Measurements from ENCODE around the gene FLCN. TPM values are rescaled to one million over a fixed set of nuclear protein-coding genes. Genes with fewer than 3 reads are reported as not detected.
"Not testable (repeated sequence)": the region's sequence is repeated elsewhere in the genome, so short reads cannot be mapped to it uniquely, and the experiment has no call there.

FLCN gene
- total RNA-seq, 1 experiment from 2014 or later: 9.4 TPM

DNA sequence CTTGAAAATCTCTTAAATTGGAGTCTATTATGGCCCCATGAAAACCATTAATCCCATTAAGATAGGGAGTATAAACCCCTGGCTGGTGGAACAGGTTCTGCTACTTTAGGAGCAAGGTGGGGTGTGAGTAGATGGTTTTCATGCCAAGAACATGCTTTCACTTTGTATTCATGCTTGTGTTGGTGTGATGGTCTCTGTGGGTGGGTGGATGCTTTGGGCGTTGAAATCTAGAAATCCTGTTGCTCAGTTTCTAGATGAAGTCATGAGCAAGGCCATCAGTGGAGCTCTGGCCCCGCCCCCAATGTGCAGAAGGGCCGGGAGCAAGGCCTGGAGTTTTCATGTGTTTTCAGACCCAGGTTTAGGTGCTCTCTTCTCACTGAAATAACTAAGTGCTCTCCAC is 50.9 kb downstream of the FLCN start:
- DNase-seq (ENCODE audit: low read depth): no peak

DNA sequence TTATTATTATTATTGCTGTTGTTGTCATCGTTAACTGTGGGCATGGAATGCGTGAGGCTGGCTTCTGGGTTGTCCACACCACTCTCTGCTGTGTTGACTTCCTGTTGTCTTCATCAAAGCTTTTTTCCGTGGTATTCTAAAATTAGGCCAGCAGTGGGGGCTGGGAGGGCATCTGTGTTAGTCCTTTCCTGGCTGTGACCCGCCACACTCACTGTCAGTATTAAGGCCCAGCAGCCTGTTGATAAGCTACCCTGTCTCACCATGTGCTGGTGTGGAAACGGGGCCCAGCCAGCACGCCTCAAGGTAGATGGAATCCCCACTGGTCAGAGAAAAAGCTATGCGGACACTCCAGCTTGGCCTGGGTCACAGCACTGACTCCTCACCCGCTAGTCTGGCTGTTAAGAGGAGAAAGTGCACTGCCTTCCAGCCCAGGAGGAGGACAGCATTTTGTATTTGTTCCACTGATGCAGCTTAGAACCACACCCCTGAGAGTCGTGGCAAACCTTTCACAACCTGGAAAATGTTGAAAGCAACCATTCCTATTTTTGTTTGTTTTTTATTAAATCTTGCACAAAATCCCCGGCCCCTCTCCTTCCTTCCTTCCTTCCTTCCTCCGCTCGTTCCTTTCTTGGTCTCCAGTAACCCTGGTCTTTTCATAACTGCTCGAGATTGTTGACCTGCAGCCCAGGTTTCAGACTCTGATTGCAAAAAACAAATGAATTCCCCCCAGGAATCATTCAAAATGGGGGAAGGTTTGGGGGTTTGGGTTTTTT is 51.8 kb downstream of the FLCN start:
- DNase-seq (ENCODE audit: low read depth): not testable (repeated sequence)

DNA sequence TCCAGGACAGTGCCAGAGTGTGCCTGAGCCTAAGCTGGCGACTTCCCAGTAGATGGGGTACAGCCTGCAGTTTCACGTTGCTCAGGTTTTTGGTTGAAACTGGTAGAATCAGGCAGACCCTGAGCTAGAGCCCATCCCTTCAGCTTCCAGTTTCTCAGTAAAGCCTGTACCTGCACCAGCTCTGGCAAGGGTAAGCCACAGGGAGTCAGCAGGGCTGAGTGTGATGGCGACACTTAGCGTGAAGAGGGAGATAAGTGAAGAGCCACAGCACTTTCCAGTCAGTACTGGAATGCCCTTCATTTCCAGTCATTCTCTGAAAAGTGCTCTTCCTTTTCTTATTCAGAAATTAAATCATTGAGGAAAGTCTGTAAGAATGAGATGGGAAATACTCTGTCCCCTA is 53.2 kb downstream of the FLCN start:
- no peak for DNase-seq (ENCODE audit: low read depth)

GRCh38 chr17:17182598-17183136 is 54.3 kb downstream of the FLCN start:
- no peak for DNase-seq (ENCODE audit: low read depth)

DNA sequence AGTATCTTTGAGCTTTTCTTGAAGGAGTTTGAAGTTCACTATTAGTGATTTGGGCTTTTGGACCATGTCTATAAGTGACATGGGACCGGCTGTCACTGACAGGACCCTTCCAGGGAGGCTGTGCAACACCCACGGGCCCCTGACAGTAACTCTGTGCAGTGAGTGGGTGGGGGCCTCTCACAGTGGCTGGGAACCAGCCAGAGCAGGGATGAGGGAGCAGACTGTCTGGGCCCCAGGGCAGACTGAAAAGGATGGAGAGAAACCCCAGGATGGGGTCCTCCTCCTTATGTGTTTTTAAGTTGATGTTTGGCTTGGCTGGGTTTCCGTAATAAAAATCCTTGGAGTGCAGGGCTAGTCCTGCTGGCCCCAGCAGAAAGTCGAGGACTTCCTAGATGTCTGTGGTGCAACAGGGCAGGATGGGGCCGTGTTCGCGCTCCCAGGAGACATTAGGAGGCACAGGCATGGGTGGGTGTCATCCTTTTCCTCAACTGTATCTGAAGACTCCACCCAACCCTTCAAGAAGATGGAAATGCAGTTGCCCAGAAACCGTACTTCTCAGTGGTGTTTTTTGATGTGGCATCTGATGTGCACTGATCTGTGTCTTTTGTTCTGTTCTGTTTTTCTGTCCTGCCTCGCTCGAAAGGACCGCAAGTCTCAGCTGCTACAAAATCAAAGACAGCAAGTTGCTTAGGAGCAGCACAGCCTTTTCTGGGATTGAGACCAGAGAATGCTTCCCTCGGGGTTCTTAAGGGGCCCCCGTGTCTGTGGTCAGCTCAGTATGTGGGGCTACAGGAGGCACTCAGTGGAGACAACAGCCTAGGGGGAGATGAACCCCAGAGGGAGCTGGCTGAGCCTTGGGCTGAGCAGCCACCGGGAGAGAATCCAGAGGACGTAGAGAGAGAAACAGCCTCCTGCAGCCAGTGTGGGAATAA is 55.0 kb downstream of the FLCN start:
- no peak for DNase-seq (ENCODE audit: low read depth)

DNA sequence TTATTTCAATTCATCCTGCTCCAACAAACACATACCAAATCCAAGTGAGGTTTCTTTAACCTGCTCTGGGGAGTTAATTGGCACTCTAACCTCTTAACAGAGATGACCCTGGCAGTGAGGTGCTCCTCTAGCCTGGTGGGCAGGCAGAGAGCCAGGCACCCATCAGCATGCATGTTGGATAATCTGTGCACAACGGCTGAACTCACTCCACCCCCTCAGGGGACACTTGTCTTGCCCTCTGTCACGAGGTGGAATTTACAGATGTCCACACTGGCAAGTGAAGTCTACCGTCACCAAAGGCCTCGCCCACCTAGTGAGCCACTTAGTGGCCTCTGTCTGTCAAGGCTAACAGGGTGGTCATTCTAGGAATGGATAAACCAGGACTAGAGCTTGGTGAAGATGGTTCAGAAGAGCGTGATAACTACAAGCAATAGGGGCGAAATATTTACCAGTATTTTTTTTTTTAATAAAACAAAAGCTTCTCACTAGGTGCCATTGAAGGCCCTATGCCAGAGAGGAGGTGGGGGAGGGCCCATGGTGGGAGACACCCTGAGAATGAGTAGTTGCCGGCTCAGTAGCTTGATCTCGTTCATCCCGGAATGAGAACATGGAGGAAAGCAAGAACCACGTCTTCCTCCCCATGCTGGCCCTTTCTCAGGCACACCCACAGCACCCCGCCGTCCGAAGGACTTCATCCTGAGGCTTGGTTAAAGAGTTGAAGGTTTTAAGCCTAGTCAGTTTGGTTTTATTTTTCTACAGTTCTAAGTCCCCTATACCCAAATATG is 56.0 kb downstream of the FLCN start:
- no peak for DNase-seq (ENCODE audit: low read depth)

GRCh38 chr17:17180141-17180603 is 56.8 kb downstream of the FLCN start:
- no peak for DNase-seq (ENCODE audit: low read depth)

DNA sequence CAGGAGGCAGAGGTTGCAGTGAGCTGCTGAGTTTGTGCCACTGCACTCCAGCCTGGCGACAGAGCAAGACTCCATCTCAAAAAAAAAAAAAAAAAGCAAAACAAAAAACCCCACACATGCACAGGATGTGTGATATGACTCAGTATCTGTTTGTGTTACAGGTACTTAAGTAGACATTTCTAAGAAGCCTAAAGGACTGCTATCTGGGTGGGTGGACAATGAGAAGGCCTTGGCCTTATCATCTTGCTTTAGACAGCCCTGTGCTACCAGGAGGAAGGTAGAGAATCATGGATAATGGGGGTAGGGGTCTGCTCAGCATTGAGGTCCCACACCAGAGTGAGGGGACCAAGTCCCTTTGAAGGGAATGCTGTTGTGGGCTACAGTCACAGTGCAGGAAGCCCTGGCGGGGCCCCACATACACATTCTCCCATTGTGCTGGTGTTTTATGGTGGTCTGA is 57.6 kb downstream of the FLCN start:
- no peak for DNase-seq (ENCODE audit: low read depth)

- no peak for DNase-seq (ENCODE audit: low read depth)
Measured at GRCh38 chr17:17177176-17177575, 59.8 kb downstream of the FLCN start.

DNA sequence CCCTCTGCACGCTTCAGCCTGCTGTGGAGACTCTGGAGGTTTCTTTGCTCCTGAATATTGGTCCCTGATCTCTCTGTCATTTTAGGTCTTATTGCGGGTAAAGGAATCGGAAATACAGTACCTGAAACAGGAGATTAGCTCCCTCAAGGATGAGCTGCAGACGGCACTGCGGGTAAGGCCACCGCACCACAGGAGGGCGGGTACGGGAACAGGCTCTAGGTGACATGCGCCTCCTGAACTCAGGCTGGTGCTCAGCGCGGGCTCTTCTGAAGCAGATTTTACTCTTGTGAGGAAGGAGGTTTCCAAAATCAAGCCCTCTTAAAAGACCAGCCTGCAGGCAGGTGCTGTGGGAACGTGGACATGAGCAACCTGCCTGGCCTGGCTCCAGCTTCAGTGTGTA is 60.6 kb downstream of the FLCN start:
- DNase-seq (ENCODE audit: low read depth): no peak

DNA sequence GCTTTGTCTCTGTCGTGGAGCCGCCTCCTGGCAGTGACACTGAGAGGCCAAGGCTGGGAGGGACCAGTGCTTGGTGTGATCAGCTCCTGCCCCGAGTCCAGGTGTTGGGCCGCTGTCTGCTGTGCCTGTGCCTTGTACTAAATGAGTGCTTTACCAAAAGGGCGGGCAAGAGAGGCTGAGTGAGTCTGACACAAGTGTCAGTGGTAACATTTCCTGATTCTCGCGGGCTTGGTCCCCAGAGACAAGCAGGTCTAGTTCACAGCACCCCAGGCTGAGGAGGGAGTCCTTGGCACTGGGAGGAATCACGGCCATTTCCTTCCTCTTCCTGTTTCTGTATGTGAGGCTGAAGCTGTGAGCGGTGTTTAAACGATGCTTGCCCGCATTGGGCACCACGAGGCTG is 61.1 kb downstream of the FLCN start:
- no peak for DNase-seq (ENCODE audit: low read depth)

- no peak for DNase-seq (ENCODE audit: low read depth)
Measured at GRCh38 chr17:17175340-17175739, 61.6 kb downstream of the FLCN start.

GRCh38 chr17:17173921-17174320 is 63.0 kb downstream of the FLCN start:
- DNase-seq (ENCODE audit: low read depth): no peak

DNA sequence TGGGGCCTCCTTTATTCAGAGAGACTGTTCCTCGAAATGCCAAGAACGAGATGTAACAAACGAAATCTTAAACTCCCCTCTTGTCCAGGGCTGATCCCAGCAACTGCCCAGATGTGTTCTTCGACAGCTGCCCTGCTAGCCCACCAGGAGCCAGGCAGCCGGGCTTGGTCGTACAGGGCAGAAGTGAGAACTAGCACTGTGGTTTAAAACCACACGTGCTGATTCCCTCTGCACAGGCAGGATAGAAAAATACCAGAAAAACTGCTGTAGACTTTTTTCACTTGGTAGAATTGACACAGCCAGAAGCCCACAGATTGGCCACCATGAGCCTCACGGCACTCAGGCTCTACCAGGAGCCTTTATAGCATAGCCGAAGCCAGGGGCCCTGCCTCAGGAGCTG is 64.0 kb downstream of the FLCN start:
- DNase-seq (ENCODE audit: low read depth): no peak

- no peak for DNase-seq (ENCODE audit: low read depth)
Measured at GRCh38 chr17:17172001-17172939, 64.7 kb downstream of the FLCN start.

GRCh38 chr17:17171186-17171585 is 65.8 kb downstream of the FLCN start:
- DNase-seq (ENCODE audit: low read depth): no peak

GRCh38 chr17:17170346-17170985 is 66.5 kb downstream of the FLCN start:
- DNase-seq (ENCODE audit: low read depth): peak; percentile 58

DNA sequence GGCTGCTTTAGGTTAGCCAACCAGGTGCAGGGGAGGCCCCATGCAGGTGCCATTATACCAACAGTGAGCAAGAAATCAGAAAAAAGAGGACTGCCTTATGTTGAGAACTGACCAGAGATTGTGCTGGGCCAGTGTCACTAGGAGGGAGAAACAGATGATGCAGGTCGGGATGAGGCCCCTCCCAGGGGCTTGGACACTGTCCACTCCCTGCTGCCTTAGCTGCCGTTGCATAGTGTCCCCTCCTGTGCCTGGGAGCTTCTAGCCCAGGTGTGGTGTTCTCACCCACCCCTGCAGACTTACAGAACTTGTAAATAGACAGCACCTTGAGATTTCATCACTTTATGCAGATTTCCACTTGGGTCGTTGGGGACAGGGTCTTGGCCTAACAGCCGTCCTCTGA is 67.6 kb downstream of the FLCN start:
- DNase-seq (ENCODE audit: low read depth): no peak

- DNase-seq (ENCODE audit: low read depth): no peak
Measured at GRCh38 chr17:17168401-17168800, 68.6 kb downstream of the FLCN start.

GRCh38 chr17:17167986-17168385 is 69.0 kb downstream of the FLCN start:
- DNase-seq (ENCODE audit: low read depth): no peak
